Breast epithelium (tissue), 3 donors: ENCODE measurements around the gene BRI3.

Source experiments
- POLR2A ChIP-seq: fragments of 450-650 bp; IDR thresholded peaks from one replicate; pipeline ENCODE4 v1.6.1; 2016; ENCODE audit warnings: antibody characterized with exemption, mild to moderate bottlenecking, moderate library complexity
- POLR2AphosphoS5 ChIP-seq, 3 donors: sonication (generic); formaldehyde crosslinking; IDR thresholded peaks; one replicate each; pipeline ENCODE4 v1.6.1; 2017; ENCODE audit warnings: antibody characterized with exemption in 3 of 3
- TF ChIP-seq, protein P1 (sequence below), 3 donors: fragments of 450-650 bp; IDR thresholded peaks; one replicate each; pipeline ENCODE4 v1.5.1; 2016 to 2017; ENCODE audit warnings: antibody characterized with exemption in 3 of 3, mild to moderate bottlenecking in 3 of 3, moderate library complexity in 3 of 3

DNA sequence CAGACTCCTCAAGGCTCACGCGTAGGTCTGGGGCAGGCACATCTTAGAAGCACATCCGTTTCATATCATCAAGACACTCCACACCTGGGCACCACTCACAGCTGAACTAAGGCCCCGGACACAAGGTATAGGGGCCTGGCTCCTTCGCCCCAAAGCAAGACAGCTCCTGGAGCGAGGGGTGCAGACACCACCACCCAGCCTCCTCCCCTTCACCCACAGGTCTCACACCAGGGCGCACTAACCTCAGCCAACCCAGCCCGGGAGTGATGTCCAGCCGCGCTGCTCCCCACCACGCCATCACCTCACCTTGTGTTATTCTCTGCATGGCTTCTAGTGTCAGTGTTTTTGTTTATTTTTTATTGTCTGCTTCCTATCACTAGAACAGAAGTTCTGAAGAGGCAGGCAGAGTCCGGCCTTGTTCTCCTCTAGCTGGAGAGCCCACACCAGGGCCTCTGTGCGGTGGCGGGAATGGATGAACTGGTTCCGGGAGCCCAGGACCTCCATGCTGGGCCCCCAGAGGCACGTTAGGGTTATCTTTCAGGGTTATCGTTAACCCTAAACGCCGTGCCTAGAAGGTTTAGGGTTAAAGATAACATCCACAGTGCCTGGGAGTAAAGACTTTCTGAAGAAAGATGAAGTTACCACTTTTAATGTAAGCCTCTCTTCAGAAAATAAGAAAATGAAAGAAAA lies 21.8 kb downstream of the BRI3 start:
- TF ChIP-seq, protein P1, sequence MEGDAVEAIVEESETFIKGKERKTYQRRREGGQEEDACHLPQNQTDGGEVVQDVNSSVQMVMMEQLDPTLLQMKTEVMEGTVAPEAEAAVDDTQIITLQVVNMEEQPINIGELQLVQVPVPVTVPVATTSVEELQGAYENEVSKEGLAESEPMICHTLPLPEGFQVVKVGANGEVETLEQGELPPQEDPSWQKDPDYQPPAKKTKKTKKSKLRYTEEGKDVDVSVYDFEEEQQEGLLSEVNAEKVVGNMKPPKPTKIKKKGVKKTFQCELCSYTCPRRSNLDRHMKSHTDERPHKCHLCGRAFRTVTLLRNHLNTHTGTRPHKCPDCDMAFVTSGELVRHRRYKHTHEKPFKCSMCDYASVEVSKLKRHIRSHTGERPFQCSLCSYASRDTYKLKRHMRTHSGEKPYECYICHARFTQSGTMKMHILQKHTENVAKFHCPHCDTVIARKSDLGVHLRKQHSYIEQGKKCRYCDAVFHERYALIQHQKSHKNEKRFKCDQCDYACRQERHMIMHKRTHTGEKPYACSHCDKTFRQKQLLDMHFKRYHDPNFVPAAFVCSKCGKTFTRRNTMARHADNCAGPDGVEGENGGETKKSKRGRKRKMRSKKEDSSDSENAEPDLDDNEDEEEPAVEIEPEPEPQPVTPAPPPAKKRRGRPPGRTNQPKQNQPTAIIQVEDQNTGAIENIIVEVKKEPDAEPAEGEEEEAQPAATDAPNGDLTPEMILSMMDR (IDR thresholded peaks at IDR 0.05) = no peak
- TF ChIP-seq POLR2A (no peak), POLR2AphosphoS5 (IDR thresholded peaks at IDR 0.05) (no peak)
